Mononuclear cell (primary cell): Measurements from ENCODE around the gene JAZF1. TPM values are rescaled to one million over a fixed set of nuclear protein-coding genes. Genes with fewer than 3 reads are reported as not detected.

Source experiments
- H3K27me3 ChIP-seq: 2 replicates; pipeline ENCODE4 v1.6.0; 2011; ENCODE audit warnings: low read length, control low read depth; ENCODE audit not compliant: insufficient read depth
- H3K4me1 ChIP-seq: 2 replicates; pipeline ENCODE4 v1.5.1; 2011; ENCODE audit warnings: mild to moderate bottlenecking, low read length, control low read depth; ENCODE audit not compliant: insufficient read depth
- H3K4me3 ChIP-seq: 2 replicates; pipeline ENCODE4 v1.5.1; 2011; ENCODE audit warnings: mild to moderate bottlenecking, low read length, moderate library complexity
- H3K9me3 ChIP-seq: 2 replicates; pipeline ENCODE4 v1.5.1; 2011; ENCODE audit warnings: low read depth, mild to moderate bottlenecking, control low read depth, low read length
- total RNA-seq: library from RNA; depleted of rRNA; stranded (reverse); fragments of >200 nt; gene quantifications from one replicate; pipeline ENCODE4 v1.2.3, GENCODE V29; 2012

Gene JAZF1
- total RNA-seq, 1 donor = 16.5 TPM

GRCh38 chr7:27961255-27961654 lies 219.3 kb downstream of the JAZF1 start:
- no peaks in the 10 kb centered on the region for H3K9me3 ChIP-seq

GRCh38 chr7:27960415-27960814 lies 220.2 kb downstream of the JAZF1 start:
- Histone ChIP-seq H3K4me1 (no peaks in the 10 kb centered on the region), H3K4me3 (no peak overlapping the region), H3K27me3 (no peaks in the 10 kb centered on the region), H3K9me3 (no peaks in the 10 kb centered on the region)

More at GRCh38 chr7:27961255-27961654, 219.3 kb downstream of the JAZF1 start:
- peaks cover 4% of the 10 kb centered on the region for H3K4me1 ChIP-seq
- no peak overlapping the region for H3K4me3 ChIP-seq
- no peaks in the 10 kb centered on the region for H3K27me3 ChIP-seq

GRCh38 chr7:27958933-27959548 lies 221.6 kb downstream of the JAZF1 start:
- H3K4me1 ChIP-seq = peaks cover 2% of the 10 kb centered on the region
- no peak overlapping the region for H3K4me3 ChIP-seq
- H3K9me3 ChIP-seq = no peaks in the 10 kb centered on the region
- H3K27me3 ChIP-seq = no peaks in the 10 kb centered on the region

- Histone ChIP-seq H3K4me1 (peaks cover 16% of the 10 kb centered on the region), H3K9me3 (no peaks in the 10 kb centered on the region), H3K4me3 (no peak overlapping the region), H3K27me3 (no peaks in the 10 kb centered on the region)
Observed at GRCh38 chr7:27955596-27955995, 225.0 kb downstream of the JAZF1 start.

- H3K9me3 ChIP-seq = no peaks in the 10 kb centered on the region
Observed at GRCh38 chr7:27955011-27955410, 225.6 kb downstream of the JAZF1 start.

GRCh38 chr7:27953777-27954176 lies 226.8 kb downstream of the JAZF1 start:
- H3K4me3 ChIP-seq = no peak overlapping the region
- peaks cover 16% of the 10 kb centered on the region for H3K4me1 ChIP-seq
- H3K27me3 ChIP-seq = no peaks in the 10 kb centered on the region
- H3K9me3 ChIP-seq = no peaks in the 10 kb centered on the region

More at GRCh38 chr7:27955011-27955410, 225.6 kb downstream of the JAZF1 start:
- Histone ChIP-seq H3K4me1 (peaks cover 16% of the 10 kb centered on the region), H3K4me3 (no peak overlapping the region), H3K27me3 (no peaks in the 10 kb centered on the region)

- Histone ChIP-seq H3K27me3 (no peaks in the 10 kb centered on the region), H3K4me1 (peaks cover 16% of the 10 kb centered on the region), H3K9me3 (no peaks in the 10 kb centered on the region), H3K4me3 (no peak overlapping the region)
Observed at GRCh38 chr7:27953361-27953760, 227.2 kb downstream of the JAZF1 start.

- Histone ChIP-seq H3K27me3 (no peaks in the 10 kb centered on the region), H3K9me3 (no peaks in the 10 kb centered on the region), H3K4me3 (no peak overlapping the region), H3K4me1 (peaks cover 16% of the 10 kb centered on the region)
Observed at GRCh38 chr7:27952456-27953285, 227.9 kb downstream of the JAZF1 start.

GRCh38 chr7:27950123-27950522 lies 230.5 kb downstream of the JAZF1 start:
- Histone ChIP-seq H3K9me3 (no peaks in the 10 kb centered on the region), H3K27me3 (no peaks in the 10 kb centered on the region), H3K4me1 (peaks cover 16% of the 10 kb centered on the region), H3K4me3 (no peak overlapping the region)

- Histone ChIP-seq H3K4me1 (peaks cover 12% of the 10 kb centered on the region), H3K9me3 (no peaks in the 10 kb centered on the region), H3K4me3 (no peak overlapping the region), H3K27me3 (no peaks in the 10 kb centered on the region)
Observed at GRCh38 chr7:27948861-27949260, 231.7 kb downstream of the JAZF1 start.

GRCh38 chr7:27947586-27948278 lies 232.9 kb downstream of the JAZF1 start:
- no peaks in the 10 kb centered on the region for H3K27me3 ChIP-seq
- H3K4me1 ChIP-seq = peaks cover 6% of the 10 kb centered on the region
- H3K9me3 ChIP-seq = no peaks in the 10 kb centered on the region
- no peak overlapping the region for H3K4me3 ChIP-seq

GRCh38 chr7:27946351-27946750 lies 234.2 kb downstream of the JAZF1 start:
- no peaks in the 10 kb centered on the region for H3K9me3 ChIP-seq
- no peaks in the 10 kb centered on the region for H3K4me1 ChIP-seq
- no peaks in the 10 kb centered on the region for H3K27me3 ChIP-seq
- no peak overlapping the region for H3K4me3 ChIP-seq

- no peaks in the 10 kb centered on the region for H3K4me1 ChIP-seq
- no peaks in the 10 kb centered on the region for H3K9me3 ChIP-seq
- no peak overlapping the region for H3K4me3 ChIP-seq
- no peaks in the 10 kb centered on the region for H3K27me3 ChIP-seq
Observed at GRCh38 chr7:27945058-27945795, 235.4 kb downstream of the JAZF1 start.

- H3K9me3 ChIP-seq = no peaks in the 10 kb centered on the region
- H3K4me3 ChIP-seq = no peak overlapping the region
- H3K4me1 ChIP-seq = no peaks in the 10 kb centered on the region
- no peaks in the 10 kb centered on the region for H3K27me3 ChIP-seq
Observed at GRCh38 chr7:27944643-27945042, 236.0 kb downstream of the JAZF1 start.

GRCh38 chr7:27943241-27943640 lies 237.4 kb downstream of the JAZF1 start:
- Histone ChIP-seq H3K27me3 (no peaks in the 10 kb centered on the region), H3K4me3 (no peak overlapping the region), H3K4me1 (no peaks in the 10 kb centered on the region), H3K9me3 (no peaks in the 10 kb centered on the region)
